Heart left ventricle (tissue), 16 donors: ENCODE results near the gene ZBTB21. TPM values are rescaled to one million over a fixed set of nuclear protein-coding genes. Genes with fewer than 3 reads are reported as not detected.
A peak's percentile ranks its signal among the peaks of the same experiment; 100 is the strongest.

Experiments used
- ATAC-seq, 4 donors: fragments of 200-7000 bp; cut with Tn5 transposase; one replicate each; pipeline ENCODE4 v1.9.1; 2020 to 2022; ENCODE audit warnings: moderate library complexity in 4 of 4, mild to moderate bottlenecking in 3 of 4, moderate number of reproducible peaks in 1 of 4
- DNase-seq, 5 donors: peaks; one replicate each; pipeline ENCODE4 v3.0.0-alpha.2; 2020
- H3K27ac ChIP-seq, 12 donors: fragments of 200-600 bp; sonication (generic) in 4 of 12; one replicate each; pipeline versions ENCODE4 v1.5.0 to v1.8.0; 2016 to 2022; ENCODE audit warnings: mild to moderate bottlenecking in 2 of 12
- H3K27me3 ChIP-seq, 9 donors: fragments of 200-600 bp; sonication (generic) in 2 of 9; one replicate each; pipeline versions ENCODE4 v1.5.1 to v1.8.0; 2016 to 2022; ENCODE audit warnings: mild to moderate bottlenecking in 3 of 9
- H3K36me3 ChIP-seq, 9 donors: fragments of 200-600 bp; sonication (generic) in 2 of 9; one replicate each; pipeline versions ENCODE4 v1.5.0 to v1.8.0; 2018 to 2022; ENCODE audit warnings: mild to moderate bottlenecking in 2 of 9
- H3K4me1 ChIP-seq, 12 donors: fragments of 200-600 bp; sonication (generic) in 4 of 12; one replicate each; pipeline versions ENCODE4 v1.5.0 to v1.8.0; 2016 to 2022; ENCODE audit warnings: mild to moderate bottlenecking in 3 of 12
- H3K4me3 ChIP-seq, 12 donors: fragments of 200-600 bp; sonication (generic) in 4 of 12; one replicate each; pipeline versions ENCODE4 v1.5.0 to v1.8.0; 2017 to 2022; ENCODE audit warnings: mild to moderate bottlenecking in 9 of 12, moderate library complexity in 4 of 12
- H3K9me3 ChIP-seq, 12 donors: fragments of 200-600 bp; sonication (generic) in 4 of 12; one replicate each; pipeline versions ENCODE4 v1.5.0 to v1.8.0; 2016 to 2022; ENCODE audit warnings: mild to moderate bottlenecking in 1 of 12
- POLR2A ChIP-seq, 2 donors: fragments of 450-650 bp; IDR thresholded peaks; one replicate each; pipeline ENCODE4 v1.6.1; 2017; ENCODE audit warnings: antibody characterized with exemption in 2 of 2, mild to moderate bottlenecking in 2 of 2, moderate library complexity in 2 of 2
- WGBS, 4 donors: extraction: QIAGEN DNeasy Blood & Tissue Kit in 2 of 4; methylation state at CpG; one replicate each; pipeline versions ENCODE4 v1.1.5 to v1.1.7; 2013 to 2018; 5-methylcytosine and 5-hydroxymethylcytosine counted together
- intact Hi-C, 10 donors: fragments of 100-400 bp; cut with DNase I; formaldehyde crosslinking; loops; one replicate each; pipeline versions ENCODE4 v1.11.1 to v1.14.2; 2022
- polyA plus RNA-seq, 2 donors: library from polyadenylated mRNA; stranded (reverse); fragments of 200-250 nt; gene quantifications; one replicate each; pipeline ENCODE4 v1.2.3, GENCODE V29; 2013
- total RNA-seq, 9 donors: library from RNA; depleted of rRNA in 2 of 9; stranded (reverse); fragments of >200 nt in 2 of 9; fragmentation: NEBNext Ultra II Directional in 3 of 9; extraction: Animal tissue kit (Norgen Biotek cat#: 25700) in 3 of 9; gene quantifications; one replicate each; pipeline versions ENCODE4 v1.1.0 to v1.2.4, GENCODE V29; 2016 to 2023
- TF ChIP-seq, protein P1 (sequence below), 12 donors: fragments of 200-600 bp; sonication (generic) in 4 of 12; IDR thresholded peaks; one replicate each; pipeline versions ENCODE4 v1.5.0 to v1.8.0; 2018 to 2022; ENCODE audit warnings: antibody characterized with exemption in 12 of 12, mild to moderate bottlenecking in 5 of 12
- donor health status: ischemic (EF 13 %, LVEDD 7.1; RV severe dilation, severe dysfunction).
- donor health status: healthy with polysubstance abuse.
- donor health status: DM: no; HTN: yes; CAD: no.
- donor health status: DM: no; HTN: no; CAD: no.
- donor health status: ischemic (EF 25% LVEDD 6.9; RV normal size, moderate dysfunction).
- donor health status: ischemic (EF 25% LVEDD 5.7; RV mildly dilated, moderate dysfunction).
- donor health status: healthy.
- donor health status: DM: yes; HTN: yes; CAD: no.
- donor health status: ischemic (EF 35%, LVEDD 5.7; RV mildly dilated, moderate dysfunction).
- donor health status: nonischemic (EF 11% LVEDD 7.7; RV severe dilation, severe dysfunction).
- donor health status: DM: yes; HTN: yes; CAD: no.
- donor health status: PGD.
- donor health status: ischemic (EF 29% LVEDD 5.4; RV normal size, mild dysfunction).
- donor health status: nonischemic (EF 23%, LVEDD 6.1; RV moderate dilation, normal function).

ZBTB21 gene
- total and polyA plus RNA-seq, 11 donors: 1.2 to 10.2 (median 6.1) TPM

DNA sequence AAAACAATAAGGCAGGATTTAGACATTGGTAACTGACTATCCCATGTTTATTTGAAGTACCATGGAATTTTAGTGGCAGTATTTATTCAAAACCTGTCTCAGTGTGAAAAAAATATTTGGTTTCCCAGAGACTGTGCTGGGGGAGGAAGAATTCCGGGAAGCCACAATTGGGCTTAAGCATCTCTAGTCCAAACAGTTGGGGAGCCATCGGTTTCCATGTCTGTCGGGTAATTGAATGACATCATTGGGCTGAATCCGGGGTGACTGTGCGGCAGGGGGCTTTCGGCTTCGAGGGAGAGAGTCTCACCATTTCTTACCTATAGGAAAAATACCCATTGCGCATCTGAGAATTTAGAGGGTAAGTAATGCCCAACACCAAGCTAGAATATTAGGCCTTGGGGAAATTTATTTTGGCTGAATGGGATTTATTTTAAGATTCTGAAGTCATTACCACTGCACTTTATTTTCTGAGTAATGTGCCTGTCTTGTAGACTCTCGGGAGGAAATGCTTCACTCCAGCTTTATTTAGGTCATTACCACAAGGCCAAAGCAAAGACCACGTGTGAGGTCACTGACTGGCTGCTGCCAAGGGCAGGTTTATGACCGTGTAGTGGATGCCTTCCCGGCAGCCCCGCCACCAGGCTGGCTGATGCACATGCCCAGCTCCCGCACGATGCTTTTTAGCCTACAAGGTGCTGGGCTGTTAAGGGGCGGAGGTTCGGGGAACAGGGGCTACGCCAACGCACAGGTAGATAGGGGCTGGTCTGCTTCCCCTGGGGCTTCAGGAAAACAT, 37.9 kb upstream of the ZBTB21 start:
- TF ChIP-seq, protein P1, sequence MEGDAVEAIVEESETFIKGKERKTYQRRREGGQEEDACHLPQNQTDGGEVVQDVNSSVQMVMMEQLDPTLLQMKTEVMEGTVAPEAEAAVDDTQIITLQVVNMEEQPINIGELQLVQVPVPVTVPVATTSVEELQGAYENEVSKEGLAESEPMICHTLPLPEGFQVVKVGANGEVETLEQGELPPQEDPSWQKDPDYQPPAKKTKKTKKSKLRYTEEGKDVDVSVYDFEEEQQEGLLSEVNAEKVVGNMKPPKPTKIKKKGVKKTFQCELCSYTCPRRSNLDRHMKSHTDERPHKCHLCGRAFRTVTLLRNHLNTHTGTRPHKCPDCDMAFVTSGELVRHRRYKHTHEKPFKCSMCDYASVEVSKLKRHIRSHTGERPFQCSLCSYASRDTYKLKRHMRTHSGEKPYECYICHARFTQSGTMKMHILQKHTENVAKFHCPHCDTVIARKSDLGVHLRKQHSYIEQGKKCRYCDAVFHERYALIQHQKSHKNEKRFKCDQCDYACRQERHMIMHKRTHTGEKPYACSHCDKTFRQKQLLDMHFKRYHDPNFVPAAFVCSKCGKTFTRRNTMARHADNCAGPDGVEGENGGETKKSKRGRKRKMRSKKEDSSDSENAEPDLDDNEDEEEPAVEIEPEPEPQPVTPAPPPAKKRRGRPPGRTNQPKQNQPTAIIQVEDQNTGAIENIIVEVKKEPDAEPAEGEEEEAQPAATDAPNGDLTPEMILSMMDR (IDR thresholded peaks at IDR 0.05): peak in 1 of 12 donors; percentile 27
- no peak for TF ChIP-seq POLR2A (IDR thresholded peaks at IDR 0.05)
- Histone ChIP-seq H3K27me3 (no peaks in the 10 kb centered on the region), H3K27ac (peak overlapping the region in 5 of 12 donors; percentile 32 to 60 (median 51)), H3K4me1 (peaks cover 0 to 18% (median 2%) of the 10 kb centered on the region in 12 donors), H3K36me3 (no peaks in the 10 kb centered on the region), H3K9me3 (no peaks in the 10 kb centered on the region), H3K4me3 (no peak overlapping the region)
- intact Hi-C loops: loop anchor here in 1 of 10 donors (10.0 kb wide), 1 partner anchor 57 kb away; no protein-coding TSS in a partner anchor
- 59 to 73% (median 68%) methylated on average over 19 of the region's 19 CpGs for WGBS, 4 donors
- ATAC-seq: peak; percentile 76 to 94 (median 90)
- peak in 4 of 5 donors; percentile 43 to 74 (median 67) for DNase-seq

DNA sequence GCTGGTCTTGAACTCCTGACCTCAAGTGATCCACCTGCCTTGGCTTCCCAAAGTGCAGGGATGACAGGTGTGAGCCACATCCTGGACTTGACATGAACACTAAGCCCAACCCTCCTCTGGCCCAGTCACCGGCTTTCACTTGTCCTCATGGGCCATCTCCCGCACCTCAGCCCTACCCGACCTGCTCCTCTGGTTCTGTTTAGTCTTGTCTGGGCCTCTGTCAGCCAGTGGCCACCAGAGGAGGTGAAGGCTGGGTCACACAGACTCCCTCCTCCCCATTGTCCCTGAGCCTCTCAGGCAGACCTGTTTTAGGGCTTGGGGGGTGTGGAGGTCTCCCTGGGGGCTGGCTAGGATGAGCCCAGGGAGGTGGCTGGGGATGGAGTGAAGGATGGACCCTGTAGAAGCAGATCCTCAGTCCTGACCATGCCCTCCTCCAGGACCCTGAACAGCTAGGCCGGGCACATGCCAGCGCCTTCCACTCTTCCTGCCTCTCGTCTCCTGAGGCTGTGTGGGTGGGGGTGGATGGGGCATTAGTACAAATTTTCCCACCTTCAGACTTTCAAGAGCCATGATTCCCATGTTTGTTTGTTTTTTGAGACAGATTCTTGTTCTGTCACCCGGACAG, 34.8 kb upstream of the ZBTB21 start:
- TF ChIP-seq, protein P1 (IDR thresholded peaks at IDR 0.05): no peak
- TF ChIP-seq POLR2A (IDR thresholded peaks at IDR 0.05): no peak
- Histone ChIP-seq H3K4me1 (peaks cover 0 to 27% (median 4%) of the 10 kb centered on the region in 12 donors), H3K27me3 (no peaks in the 10 kb centered on the region), H3K27ac (no peak overlapping the region), H3K9me3 (no peaks in the 10 kb centered on the region), H3K4me3 (no peak overlapping the region), H3K36me3 (no peaks in the 10 kb centered on the region)
- DNase-seq (no peak), ATAC-seq (no peak)
- intact Hi-C loops: loop anchor here in 1 of 10 donors (10.0 kb wide), 1 partner anchor 60 kb away; no protein-coding TSS in a partner anchor
- 93 to 97% (median 94%) methylated on average over 7 of the region's 7 CpGs for WGBS, 4 donors

DNA sequence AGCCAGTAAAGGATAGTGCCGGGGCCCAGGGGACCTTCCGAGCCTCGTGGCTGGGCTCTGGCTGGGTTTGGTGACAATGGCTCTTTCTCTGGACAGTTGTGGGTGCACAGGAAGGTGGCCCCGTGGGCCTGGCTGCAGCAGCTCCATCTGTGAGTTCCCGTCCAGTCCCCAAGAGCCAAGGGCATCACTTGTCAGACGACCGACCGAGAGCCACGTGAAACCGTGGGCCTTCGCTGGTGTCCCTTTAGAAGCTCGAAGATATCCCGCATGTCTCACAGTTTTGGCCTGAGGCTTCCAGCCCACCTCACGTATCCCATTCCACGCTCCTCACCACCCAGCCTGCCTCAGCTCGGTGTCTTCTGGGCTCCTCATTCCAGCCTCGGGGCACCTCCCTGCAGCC, 33.8 kb upstream of the ZBTB21 start:
- no peak overlapping the region for H3K27ac ChIP-seq
- no peak for ATAC-seq
- peaks cover 0 to 36% (median 5%) of the 10 kb centered on the region in 12 donors for H3K4me1 ChIP-seq
- H3K9me3 ChIP-seq: no peaks in the 10 kb centered on the region
- peak in 1 of 5 donors; percentile 10 for DNase-seq
- WGBS, 4 donors: 90 to 93% (median 92%) methylated on average over 17 of the region's 17 CpGs
- H3K27me3 ChIP-seq: no peaks in the 10 kb centered on the region
- intact Hi-C loops: loop anchor here in 1 of 10 donors (10.0 kb wide), 1 partner anchor 61 kb away; no protein-coding TSS in a partner anchor
- H3K4me3 ChIP-seq: no peak overlapping the region
- no peaks in the 10 kb centered on the region for H3K36me3 ChIP-seq
- TF ChIP-seq, protein P1 (IDR thresholded peaks at IDR 0.05): no peak
- no peak for TF ChIP-seq POLR2A (IDR thresholded peaks at IDR 0.05)
